GM20000 (cell line): ENCODE data around the gene GTF3C5.
"Not testable (repeated sequence)": the region's sequence is repeated elsewhere in the genome, so short reads cannot be mapped to it uniquely, and the experiment has no call there.

Experiments
- DNase-seq: peaks from one replicate; pipeline ENCODE4 v3.0.0; 2012; ENCODE audit warnings: low spot score
- TF ChIP-seq, protein P1 (sequence below): IDR thresholded peaks from 2 replicates; pipeline ENCODE4 v1.5.1; 2012; ENCODE audit warnings: mild to moderate bottlenecking, control low read depth; ENCODE audit errors: extremely low read depth, missing control alignments

Gene GTF3C5

DNA sequence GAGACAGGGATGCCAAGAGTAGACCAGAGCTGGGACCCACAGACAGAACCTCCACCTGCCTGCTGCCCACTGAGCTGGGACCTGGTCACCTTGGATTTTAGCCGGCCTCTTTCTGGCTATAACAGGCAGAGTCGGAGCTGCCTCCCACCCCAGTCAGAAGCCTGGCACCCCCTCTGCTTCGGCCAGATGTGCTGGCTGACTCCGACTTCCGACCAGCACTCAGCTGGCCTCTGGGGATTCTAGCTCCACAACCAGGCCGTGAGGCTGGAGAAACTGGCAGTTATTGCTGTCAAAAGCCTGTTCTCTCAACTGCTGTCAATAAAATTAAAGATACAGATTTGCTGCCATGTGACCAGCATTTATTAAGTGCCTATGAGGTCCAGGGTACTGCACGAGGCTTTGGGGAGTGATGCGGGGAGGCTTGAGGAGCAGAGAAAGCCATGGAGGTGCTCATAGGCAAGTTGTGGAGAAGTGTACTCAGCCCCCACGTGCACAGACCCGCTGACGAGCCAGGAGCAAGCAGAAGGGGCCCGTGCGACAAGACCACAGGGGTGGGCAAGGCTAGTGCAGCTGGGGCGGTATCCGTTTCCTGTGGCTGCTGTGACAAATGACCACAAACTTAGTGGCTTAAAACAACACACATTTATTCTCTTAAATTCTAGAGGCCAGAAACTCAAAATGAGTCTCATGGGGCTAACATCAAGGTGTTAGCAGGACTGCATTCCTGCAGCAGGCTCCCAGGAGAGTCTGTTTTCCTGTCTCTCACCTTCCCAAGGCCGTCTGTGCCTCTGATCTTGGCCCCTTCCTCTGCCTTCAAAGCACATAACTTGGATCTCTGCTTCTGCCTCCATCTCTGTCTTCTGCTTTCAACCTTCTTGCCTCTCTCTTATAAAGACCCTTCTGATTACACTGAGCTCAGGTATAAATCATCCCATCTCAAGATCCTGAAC lies 39.2 kb upstream of the GTF3C5 start:
- TF ChIP-seq, protein P1, sequence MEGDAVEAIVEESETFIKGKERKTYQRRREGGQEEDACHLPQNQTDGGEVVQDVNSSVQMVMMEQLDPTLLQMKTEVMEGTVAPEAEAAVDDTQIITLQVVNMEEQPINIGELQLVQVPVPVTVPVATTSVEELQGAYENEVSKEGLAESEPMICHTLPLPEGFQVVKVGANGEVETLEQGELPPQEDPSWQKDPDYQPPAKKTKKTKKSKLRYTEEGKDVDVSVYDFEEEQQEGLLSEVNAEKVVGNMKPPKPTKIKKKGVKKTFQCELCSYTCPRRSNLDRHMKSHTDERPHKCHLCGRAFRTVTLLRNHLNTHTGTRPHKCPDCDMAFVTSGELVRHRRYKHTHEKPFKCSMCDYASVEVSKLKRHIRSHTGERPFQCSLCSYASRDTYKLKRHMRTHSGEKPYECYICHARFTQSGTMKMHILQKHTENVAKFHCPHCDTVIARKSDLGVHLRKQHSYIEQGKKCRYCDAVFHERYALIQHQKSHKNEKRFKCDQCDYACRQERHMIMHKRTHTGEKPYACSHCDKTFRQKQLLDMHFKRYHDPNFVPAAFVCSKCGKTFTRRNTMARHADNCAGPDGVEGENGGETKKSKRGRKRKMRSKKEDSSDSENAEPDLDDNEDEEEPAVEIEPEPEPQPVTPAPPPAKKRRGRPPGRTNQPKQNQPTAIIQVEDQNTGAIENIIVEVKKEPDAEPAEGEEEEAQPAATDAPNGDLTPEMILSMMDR = no peak
- peak; percentile 38 for DNase-seq

DNA sequence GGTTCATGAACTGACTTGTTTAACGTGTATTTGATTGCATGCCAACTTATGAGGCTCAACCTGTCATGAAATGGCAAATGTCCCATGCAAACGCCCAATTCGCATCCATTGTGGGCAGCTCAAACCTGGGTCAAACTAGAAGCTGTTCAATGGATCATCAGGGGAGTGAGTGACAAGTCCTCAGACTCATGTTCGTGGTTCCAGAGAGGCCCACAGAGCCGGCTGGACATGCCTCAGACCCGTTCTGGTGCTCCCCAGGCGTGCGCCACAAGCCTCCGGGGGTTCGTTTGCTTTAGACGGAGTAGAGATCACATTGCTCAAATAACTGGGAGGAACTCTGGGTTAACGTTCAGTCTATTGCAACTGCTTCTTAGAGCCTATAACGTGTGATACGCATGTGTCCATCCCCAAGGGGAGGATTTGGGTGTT lies 37.3 kb upstream of the GTF3C5 start:
- TF ChIP-seq, protein P1 = no peak
- no peak for DNase-seq

DNA sequence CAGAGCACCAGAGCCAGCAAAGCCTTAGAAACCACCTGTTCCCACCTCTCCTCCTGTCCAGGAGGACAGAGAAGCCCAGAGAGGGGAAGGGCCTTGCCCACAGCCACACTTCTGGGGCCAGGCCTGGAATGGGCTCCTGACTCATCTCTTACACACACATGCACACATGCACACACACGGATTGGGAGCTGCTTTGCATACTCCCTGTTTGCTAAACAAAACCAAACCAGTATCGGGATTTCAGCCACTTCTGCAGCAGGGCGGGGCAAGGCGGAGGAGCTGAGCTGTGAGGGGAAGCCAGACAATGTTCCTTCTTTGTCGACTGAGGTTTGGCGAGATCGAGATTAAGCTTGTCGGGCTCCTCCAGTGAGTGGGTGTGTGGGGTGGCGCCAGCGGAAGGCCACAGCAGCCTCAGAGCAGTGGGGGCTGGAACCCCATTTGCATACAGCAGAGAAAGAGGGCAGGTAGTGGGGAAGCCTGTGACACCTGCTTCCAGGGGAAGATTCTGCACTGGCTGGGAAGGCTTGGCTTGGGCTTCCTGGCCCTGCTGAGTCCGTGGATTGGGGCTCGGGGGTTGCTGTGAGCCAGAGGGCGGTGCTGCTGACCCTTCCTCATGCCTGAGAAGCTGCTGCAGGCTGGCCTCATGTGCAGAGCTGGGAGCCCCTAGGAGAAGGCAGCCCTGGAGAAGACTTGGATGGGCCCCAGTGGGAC lies 36.2 kb upstream of the GTF3C5 start:
- TF ChIP-seq, protein P1 = no peak
- DNase-seq = peak; percentile 66

- TF ChIP-seq, protein P1 = no peak
- no peak for DNase-seq
Observed at GRCh38 chr9:132995121-132995420, 35.7 kb upstream of the GTF3C5 start.

DNA sequence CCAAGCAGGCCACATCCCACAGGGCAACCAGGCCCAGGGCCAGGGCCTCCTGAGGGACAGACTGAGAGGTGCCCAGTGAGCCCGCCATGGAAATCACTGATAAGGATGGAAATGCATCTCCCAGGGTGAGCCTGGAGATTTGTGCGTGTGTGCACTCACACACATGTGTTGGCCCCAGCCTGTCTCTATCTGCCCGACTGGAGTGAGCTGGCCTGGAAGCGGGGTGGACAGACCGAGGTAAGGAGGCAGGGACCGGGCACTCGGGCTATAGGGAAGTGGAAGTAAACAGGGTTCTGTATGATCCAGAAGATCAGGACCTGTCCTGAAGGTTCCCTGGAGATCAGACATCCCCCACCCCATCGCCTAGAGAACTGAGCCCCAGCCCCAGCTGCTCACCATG lies 34.9 kb upstream of the GTF3C5 start:
- DNase-seq = no peak

DNA sequence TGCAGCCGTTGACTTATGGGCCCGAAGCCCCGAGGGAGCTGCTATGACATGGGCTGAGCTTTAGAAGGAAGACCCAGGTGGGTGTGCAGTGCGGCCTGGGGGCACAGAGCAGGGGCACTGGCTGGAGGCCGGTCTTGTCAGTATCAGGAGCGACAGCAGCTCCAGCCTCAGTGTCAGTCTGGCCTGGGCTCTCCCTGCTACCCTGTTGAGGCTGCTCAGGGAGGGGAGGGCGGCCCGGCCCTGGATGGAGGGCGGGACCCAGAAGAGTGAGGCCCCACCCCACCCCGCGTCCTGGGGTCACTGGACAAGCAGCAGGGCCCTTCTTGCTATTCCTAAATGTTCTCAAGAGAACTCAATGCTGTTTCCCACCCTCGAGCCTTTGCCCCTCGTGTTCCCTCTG lies 34.3 kb upstream of the GTF3C5 start:
- DNase-seq = no peak
- TF ChIP-seq, protein P1 = no peak

More for the DNA sequence above, 34.9 kb upstream of the GTF3C5 start:
- TF ChIP-seq, protein P1 = no peak

GRCh38 chr9:132997591-132997990 lies 33.2 kb upstream of the GTF3C5 start:
- no peak for DNase-seq
- TF ChIP-seq, protein P1 = no peak

DNA sequence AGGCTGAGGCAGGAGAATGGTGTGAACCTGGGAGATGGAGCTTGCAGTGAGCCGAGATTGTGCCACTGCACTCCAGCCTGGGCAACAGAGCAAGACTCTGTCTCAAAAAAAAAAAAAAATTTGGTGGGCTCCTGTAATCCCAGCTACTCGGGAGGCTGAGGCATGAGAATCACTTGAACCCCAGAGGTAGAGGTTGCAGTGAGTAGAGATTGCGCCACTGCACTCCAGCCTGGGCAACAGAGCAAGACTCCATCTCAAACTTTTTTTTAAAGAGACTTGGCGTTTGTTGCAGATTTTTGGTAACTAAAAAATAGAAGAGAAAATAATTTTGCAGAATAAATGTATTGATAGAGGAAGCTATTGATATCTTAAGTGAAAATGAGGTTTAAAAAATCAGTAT lies 32.6 kb upstream of the GTF3C5 start:
- DNase-seq = not testable (repeated sequence)
